ENCODE results near the gene DGAT2L6.

DGAT2L6 gene

GRCh38 chrX:70169281-70169680, 8.0 kb upstream of the DGAT2L6 start:
- no peak for DNase-seq (ENCODE audit: low read depth)
- H3K4me3 ChIP-seq (ENCODE audit: low read depth, low read length): no peak overlapping the region
- TF ChIP-seq CTCF (IDR thresholded peaks at IDR 0.05; ENCODE audit: low read depth, low read length, missing control alignments): no peak

- no peak for DNase-seq (ENCODE audit: low read depth)
- no peak overlapping the region for H3K4me3 ChIP-seq (ENCODE audit: low read depth, low read length)
- TF ChIP-seq CTCF (IDR thresholded peaks at IDR 0.05; ENCODE audit: low read depth, low read length, missing control alignments): no peak
Measured at GRCh38 chrX:70171624-70172023, 5.7 kb upstream of the DGAT2L6 start.

GRCh38 chrX:70172221-70172620, 5.1 kb upstream of the DGAT2L6 start:
- H3K4me3 ChIP-seq (ENCODE audit: low read depth, low read length): no peak overlapping the region
- no peak for TF ChIP-seq CTCF (IDR thresholded peaks at IDR 0.05; ENCODE audit: low read depth, low read length, missing control alignments)
- DNase-seq (ENCODE audit: low read depth): no peak

GRCh38 chrX:70172964-70173363, 4.3 kb upstream of the DGAT2L6 start:
- H3K4me3 ChIP-seq (ENCODE audit: low read depth, low read length): no peak overlapping the region
- TF ChIP-seq CTCF (IDR thresholded peaks at IDR 0.05; ENCODE audit: low read depth, low read length, missing control alignments): no peak
- no peak for DNase-seq (ENCODE audit: low read depth)

GRCh38 chrX:70174754-70175153, 2.5 kb upstream of the DGAT2L6 start:
- no peak for TF ChIP-seq CTCF (IDR thresholded peaks at IDR 0.05; ENCODE audit: low read depth, low read length, missing control alignments)
- DNase-seq (ENCODE audit: low read depth): no peak
- no peak overlapping the region for H3K4me3 ChIP-seq (ENCODE audit: low read depth, low read length)

GRCh38 chrX:70175338-70175737, 1.9 kb upstream of the DGAT2L6 start:
- no peak for DNase-seq (ENCODE audit: low read depth)
- H3K4me3 ChIP-seq (ENCODE audit: low read depth, low read length): no peak overlapping the region
- TF ChIP-seq CTCF (IDR thresholded peaks at IDR 0.05; ENCODE audit: low read depth, low read length, missing control alignments): no peak

- DNase-seq (ENCODE audit: low read depth): no peak
- no peak for TF ChIP-seq CTCF (IDR thresholded peaks at IDR 0.05; ENCODE audit: low read depth, low read length, missing control alignments)
- H3K4me3 ChIP-seq (ENCODE audit: low read depth, low read length): no peak overlapping the region
Measured at GRCh38 chrX:70183091-70183490, 5.8 kb downstream of the DGAT2L6 start.

Data from GM12864 (cell line).